Measurements from ENCODE around the gene GNAI3.

- TF ChIP-seq CTCF (conservative IDR thresholded peaks at IDR 0.05), result no peak
- no peak for TF ChIP-seq EZH2 (IDR thresholded peaks at IDR 0.05; ENCODE audit: low read depth)
Observed at GRCh38 chr1:109618661-109619575, 70.5 kb downstream of the GNAI3 start.

Measured in PC-9 (cell line).